Measurements from ENCODE around the gene TLNRD1.

TLNRD1 gene

GRCh38 chr15:81002331-81003096 lies 1.8 kb downstream of the TLNRD1 start:
- no peak for DNase-seq

DNA sequence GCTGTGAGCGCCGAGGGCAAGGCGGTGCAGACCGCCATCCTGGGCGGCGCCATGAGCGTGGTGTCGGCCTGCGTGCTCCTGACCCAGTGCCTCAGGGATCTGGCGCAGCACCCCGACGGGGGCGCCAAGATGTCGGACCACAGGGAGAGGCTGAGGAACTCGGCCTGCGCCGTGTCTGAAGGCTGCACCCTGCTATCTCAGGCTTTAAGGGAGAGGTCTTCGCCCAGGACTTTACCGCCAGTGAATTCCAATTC lies 2.3 kb downstream of the TLNRD1 start:
- no peak for DNase-seq

DNA sequence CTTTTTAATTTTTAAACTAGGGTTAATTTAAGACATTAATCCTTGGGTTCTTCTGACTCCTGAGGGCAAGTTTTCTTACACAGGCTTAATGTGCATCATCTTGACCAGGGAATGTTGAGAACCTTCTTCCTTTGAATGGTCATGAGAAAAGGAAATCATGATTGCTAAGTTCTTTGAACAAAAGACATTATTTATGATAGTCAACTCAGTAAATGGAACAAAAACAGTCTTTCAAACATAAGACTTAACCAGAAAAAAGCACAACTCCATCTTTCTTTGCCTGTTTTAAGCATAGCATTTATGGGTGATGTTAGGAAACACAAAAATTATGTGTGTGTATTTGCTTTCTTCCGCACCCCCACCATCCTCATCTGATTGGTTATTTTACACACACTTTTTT lies 5.4 kb downstream of the TLNRD1 start:
- DNase-seq: no peak

GRCh38 chr15:81007428-81008064 lies 6.8 kb downstream of the TLNRD1 start:
- DNase-seq: no peak

DNA sequence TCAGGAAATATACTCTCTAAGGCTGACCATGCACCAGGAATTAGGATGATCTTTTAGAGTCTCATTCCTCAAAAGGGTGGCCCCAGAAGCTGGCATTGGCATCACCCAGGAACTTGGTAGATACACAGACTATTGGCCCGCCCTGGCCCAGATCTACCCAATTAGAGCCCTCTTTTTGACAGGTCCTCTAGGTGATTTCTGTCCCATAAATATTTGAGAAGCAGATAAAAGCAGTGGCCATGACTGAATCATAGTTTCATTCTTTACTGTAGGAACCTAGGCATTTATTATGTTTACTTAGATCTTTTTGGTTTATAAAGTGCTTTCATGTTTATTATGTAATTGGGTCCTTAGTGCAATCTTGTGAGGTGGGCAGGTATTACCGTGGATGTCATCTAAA lies 7.6 kb downstream of the TLNRD1 start:
- no peak for DNase-seq

DNA sequence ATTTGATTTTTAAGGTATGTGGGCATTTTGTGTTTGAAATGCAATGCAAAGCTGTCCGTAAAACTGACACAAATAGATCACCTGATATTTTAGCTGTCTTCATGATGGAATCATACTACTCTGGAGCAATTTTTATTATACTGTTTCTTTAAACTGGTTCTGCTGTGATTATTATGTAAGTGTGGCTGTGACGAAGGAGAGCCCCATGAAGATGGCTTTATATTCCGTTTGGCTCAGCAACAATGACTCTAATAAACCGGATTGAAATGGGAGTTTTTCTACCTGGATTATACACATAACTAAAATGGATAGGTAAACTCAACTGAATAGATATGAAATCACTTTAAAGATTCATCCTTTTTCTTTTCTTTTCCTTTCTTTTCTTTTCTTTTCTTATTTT lies 9.4 kb downstream of the TLNRD1 start:
- DNase-seq: no peak

DNA sequence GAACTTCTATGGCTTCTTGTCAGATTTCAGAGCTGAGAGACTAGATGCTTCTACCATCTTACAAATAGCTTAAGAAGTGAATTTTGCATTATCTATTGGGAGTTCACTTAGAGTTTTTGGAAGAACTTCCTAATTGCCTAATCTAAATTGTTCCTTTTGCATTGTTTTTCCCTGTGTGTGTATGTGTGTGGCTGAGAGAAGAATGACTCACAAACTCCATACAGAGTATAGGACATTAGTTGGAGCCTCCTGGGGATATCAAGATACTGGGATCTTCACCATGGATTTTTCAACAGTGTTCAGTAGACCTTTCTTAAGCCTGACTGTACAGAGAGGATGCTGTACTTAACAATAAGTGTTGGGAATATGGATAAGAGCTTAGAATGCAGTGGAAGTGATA lies 10.9 kb downstream of the TLNRD1 start:
- no peak for DNase-seq

- DNase-seq: no peak
Observed at GRCh38 chr15:81012588-81012987, 11.9 kb downstream of the TLNRD1 start.

DNA sequence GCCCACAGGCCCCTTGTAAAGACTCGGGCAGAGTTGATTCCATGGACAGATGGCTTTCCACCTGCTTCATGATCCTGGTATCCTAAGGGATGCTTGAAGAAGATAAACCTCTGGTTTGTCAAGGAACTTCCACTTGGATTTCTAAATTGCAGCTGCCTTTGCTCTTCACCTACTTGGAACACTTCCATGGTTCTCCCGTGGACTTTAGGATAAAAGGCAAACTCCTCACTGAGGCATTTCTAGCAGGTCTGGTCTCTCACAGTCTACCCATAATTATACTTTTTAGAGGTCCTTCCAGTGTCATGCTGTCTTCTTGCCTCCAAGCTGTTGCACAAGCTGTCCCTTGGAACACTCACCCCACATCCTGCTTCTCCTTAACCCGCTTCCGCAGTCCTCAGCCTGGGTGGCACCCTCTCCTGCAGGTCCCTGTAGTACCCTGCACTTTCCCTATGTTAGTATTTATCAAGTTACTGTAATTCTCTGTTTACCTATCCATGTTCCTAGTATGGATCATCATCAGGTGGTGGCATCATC lies 12.7 kb downstream of the TLNRD1 start:
- DNase-seq: no peak

DNA sequence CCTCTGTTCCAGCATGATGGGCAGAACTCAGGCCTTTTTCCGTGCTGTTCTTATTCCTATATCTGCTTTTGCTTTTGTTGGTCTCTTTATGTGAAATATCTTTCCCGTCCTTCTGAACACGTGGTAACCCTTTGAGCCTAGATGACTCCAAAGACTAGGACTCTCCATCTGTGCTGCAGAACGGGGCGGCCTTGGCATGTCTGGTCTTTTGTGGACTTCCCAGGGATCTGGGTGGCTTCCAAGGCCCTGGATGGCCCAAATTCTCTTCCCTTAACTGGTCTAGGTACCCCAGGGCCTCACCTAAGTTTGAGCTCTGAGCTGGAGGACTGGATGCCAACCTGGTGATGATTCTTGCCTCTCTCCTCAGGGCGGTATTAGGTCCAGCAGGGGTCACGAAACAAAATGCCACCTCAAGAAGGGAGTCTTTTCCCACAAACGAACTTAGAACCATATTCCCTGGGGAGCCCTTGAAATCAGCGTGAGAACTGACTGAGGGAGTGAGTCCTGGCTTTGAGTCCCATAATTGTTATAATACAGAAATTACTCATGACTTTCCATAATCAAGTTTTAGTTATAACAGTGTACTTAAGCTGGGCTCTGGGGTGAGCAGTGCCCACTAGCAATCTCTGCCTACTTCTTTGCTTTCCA lies 13.8 kb downstream of the TLNRD1 start:
- DNase-seq: no peak

DNA sequence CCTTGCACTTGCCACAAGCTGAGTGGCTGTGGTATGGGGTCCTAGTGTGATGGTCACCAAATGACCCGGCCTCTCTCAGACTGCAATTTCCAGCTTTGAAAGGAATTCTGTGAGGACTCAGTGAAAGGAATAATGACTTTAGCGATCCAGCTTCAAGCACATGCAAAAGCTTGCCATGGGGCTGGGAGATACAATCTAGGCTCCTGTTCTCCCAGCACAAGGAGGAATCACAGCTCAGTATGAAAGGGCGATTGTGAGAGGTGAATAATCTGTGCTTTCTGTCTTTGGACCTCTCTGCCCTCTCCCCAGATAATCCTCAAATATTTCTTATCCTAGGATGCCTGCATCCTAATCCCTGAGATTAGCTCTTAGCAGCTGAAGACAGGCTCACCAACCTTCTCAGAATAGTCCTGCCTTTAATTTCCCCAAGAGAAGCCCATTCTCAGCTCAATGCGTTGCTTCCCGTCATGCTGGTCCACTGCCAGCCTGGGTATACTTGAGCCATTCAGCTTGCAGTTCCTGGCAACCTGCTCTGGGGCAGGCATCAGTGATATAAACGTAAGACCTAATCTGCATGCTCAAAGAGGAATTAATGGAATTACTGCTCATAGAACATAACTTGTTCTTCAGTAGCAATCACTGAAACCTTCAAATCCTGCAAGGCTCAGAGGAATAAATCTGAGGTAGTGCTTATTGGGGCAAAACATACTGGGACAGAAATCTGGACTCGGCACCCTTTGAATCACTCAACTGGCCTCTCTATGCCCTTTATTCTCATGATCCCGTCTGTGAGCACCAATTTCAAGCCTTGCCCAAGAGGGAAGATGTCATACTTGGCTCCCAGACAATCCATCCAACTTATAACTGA lies 15.1 kb downstream of the TLNRD1 start:
- no peak for DNase-seq

DNA sequence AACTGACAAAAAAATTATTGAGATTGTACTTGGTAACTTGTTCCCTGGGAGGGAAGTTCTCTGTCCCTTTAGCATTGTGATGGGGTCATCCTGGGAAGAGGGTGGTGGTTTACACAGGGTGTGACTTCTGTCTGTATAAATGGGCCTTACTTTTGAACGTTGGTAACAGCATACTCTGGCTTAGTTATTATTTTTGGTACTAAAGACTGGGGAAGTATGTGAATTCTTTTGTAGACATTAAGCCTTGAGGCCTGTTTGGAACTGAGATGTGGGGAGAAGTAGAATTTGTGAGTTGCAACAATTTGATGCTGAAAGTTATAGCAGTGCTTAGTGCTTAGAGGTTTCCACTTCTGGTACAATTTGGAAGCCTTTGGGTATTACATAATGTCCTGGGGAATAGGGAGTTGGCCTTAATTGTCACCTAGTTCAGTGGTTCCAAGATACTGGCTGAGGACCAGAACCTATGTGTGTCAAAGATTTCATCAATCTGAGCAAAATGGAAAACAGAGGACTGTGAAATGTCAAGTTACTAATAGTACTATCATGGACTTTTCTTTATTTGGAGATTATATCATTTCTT lies 15.9 kb downstream of the TLNRD1 start:
- no peak for DNase-seq

DNA sequence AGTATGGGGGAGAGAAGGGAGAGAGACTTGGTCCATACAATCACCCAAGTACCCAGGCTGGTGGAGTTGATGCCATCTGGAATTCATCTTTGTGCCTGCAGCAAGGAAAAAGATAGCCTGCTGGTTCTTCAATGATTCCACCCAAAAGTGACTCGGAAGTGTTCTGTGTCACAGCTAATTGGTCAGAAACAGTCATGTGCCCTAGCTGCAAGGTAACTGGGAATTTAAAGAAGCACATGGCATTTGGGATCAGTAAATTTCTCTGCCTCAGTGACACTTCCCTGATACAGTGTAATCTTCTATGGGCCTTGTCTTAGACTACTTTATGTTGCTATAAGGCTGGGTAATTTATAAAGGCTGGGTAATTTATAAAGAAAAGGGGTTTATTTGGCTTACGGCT lies 17.5 kb downstream of the TLNRD1 start:
- no peak for DNase-seq

GRCh38 chr15:81021321-81021720 lies 20.6 kb downstream of the TLNRD1 start:
- no peak for DNase-seq

DNA sequence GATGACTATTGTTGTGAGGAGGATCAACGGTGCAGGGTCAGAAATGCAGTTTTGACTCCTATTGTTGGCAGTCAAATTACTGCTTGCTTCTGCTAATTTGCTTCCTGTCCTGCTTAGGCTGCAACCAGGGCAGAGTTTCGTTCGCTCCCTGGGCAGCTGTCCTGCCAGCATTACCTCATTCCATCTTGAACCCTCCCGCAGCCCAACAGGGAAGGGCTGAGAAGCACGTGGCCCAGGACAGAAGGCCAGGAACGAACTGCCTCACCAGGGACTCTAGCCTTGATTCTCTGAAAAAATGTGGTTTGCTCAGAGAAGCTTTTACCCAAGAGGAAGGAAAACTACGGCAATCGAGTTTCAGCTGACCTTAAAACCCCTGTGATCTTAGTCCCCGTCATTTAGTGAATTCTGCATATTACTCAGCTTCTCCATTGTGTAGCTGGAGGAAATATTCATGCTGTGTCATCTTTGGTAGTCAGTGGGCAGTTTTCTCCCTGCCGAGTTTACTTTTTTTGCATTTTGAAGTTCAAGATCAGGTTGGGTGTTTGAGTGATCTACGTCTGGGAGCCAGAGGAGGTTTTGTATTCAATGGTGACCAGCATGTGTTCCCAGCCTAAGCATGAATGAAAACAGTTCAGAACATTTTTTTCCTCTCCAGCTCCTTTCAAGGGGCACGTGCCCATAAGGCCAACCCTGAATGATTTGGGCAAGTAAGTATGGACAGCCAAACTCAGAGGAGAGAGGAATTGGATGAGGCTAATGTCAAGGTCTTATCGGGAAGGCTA lies 23.0 kb downstream of the TLNRD1 start:
- DNase-seq: no peak

- DNase-seq: no peak
Observed at GRCh38 chr15:81024265-81024872, 23.6 kb downstream of the TLNRD1 start.

DNA sequence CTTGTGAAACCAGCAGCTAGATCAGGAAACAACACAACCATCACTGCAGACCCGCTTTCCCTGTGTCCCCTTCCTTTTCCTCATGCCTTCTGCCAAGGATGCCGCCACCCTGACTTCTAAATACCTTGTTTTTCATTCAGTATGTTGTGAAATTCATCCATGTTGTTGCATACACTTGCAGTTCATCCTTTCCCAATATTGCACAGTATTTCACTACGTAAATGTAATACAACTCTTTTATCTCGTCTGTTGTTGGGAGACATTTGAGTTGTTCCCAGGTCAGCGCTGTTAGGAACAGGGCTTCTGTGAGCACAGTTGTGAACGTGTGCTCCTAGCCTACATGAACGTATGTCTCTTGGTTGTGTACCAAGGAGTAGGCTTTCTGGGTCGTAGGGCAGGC lies 24.2 kb downstream of the TLNRD1 start:
- no peak for DNase-seq

- no peak for DNase-seq
Observed at GRCh38 chr15:81025721-81026370, 25.1 kb downstream of the TLNRD1 start.

DNA sequence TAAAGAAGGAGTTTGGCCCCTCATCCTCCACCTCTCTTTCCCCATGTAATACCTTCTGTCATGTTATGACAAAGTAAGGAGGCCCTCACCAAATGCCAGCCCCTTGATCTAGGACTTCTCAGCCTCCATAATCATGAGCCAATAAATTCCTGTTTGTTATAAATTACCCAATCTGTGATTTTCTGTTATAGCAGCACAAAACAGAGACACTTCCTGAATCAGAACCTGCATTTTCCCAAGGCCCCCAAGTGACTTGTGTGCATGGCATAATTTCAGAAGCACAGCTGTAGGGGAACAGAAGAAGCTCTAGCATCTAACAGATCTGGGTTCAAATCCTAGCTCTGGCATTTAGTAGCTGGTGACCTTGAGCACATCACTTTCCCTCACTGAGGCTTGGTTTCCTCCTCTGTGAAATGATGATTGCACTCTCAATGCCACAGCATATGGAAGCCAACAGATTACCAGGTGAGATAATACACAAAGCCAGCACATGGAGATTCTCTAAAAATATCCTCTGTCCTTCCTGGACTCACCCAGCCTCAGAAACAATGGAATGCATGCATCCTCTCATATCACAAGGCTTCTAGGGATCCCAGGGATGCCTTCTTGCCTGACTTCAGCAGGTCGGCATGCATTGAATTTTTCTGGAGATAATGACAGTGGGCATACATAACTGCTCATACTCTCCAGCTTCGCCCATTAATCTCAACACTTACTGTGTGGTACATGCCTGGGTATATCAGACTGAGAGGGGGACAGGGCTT lies 26.3 kb downstream of the TLNRD1 start:
- no peak for DNase-seq
